ENCODE data around the gene SH3GL1.

DNA sequence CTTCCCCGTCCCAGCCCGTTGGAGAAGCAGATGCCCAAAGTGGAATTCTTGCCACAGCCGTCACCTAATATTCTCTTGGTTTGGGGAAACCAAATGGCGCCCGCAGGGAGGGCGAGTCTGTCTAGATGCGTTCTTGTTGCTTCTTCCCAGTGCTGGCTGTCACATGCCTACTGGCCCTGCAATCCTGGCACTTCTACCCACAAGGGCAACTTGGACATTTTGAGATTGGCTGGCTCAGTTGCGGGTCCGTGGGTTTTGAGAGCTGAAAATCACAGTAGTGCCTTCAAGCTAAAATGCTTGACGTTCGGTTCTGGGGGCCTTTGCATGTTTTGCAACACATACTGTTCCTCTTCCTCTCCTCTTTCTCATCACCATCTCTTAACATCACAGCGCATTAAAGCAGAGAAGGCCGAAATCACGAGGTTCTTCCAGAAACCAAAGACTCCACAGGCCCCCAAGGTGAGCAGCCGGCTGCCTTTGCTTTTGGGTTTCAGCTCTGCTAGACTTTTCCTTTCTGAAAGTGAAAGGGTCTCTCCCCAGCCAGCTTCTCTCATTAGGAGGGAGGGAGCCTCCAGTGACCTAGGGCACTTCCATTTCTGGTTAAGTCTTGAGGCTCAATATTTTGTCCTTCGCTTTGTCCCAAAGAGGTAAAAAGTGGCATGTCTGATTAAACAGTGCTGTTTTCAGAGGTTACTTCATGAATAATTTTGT, 23.2 kb upstream of the SH3GL1 start:
- TF ChIP-seq, protein P1, sequence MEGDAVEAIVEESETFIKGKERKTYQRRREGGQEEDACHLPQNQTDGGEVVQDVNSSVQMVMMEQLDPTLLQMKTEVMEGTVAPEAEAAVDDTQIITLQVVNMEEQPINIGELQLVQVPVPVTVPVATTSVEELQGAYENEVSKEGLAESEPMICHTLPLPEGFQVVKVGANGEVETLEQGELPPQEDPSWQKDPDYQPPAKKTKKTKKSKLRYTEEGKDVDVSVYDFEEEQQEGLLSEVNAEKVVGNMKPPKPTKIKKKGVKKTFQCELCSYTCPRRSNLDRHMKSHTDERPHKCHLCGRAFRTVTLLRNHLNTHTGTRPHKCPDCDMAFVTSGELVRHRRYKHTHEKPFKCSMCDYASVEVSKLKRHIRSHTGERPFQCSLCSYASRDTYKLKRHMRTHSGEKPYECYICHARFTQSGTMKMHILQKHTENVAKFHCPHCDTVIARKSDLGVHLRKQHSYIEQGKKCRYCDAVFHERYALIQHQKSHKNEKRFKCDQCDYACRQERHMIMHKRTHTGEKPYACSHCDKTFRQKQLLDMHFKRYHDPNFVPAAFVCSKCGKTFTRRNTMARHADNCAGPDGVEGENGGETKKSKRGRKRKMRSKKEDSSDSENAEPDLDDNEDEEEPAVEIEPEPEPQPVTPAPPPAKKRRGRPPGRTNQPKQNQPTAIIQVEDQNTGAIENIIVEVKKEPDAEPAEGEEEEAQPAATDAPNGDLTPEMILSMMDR (conservative IDR thresholded peaks at IDR 0.05; ENCODE audit: low read depth, low read length): no peak
- no peak for TF ChIP-seq EZH2 (IDR thresholded peaks at IDR 0.05; ENCODE audit: borderline replicate concordance, low read depth, low read length, poor library complexity, severe bottlenecking)
